Activated B cell treated with CpG ODN at 0.5 μM for 24 hours (primary cell): ENCODE results near the gene JSRP1. TPM values are rescaled to one million over a fixed set of nuclear protein-coding genes. Genes with fewer than 3 reads are reported as not detected.

Experiments
- ATAC-seq: fragments of 200-7000 bp; cut with Tn5 transposase; one replicate; pipeline ENCODE4 v1.10.0; 2021; ENCODE audit warnings: low read depth, mild to moderate bottlenecking, moderate library complexity
- CTCF ChIA-PET: fragments of 350-600 bp; sonication (Branson Sonifier 250); formaldehyde crosslinking; loops from one replicate; lab custom pipeline; 2021; ENCODE audit warnings: antibody characterized with exemption; lab: Charles Lee
- POLR2A ChIA-PET: fragments of 350-600 bp; sonication (Branson Sonifier 250); formaldehyde crosslinking; loops from one replicate; lab custom pipeline; 2021; ENCODE audit warnings: antibody characterized with exemption; lab: Charles Lee
- DNase-seq: peaks from one replicate; pipeline ENCODE4 v3.0.0; 2022
- H3K27ac Mint-ChIP-seq: one replicate; pipeline ENCODE4 v1.8.0; 2020; ENCODE audit warnings: mixed read lengths
- H3K27me3 Mint-ChIP-seq: one replicate; pipeline ENCODE4 v1.8.0; 2021; ENCODE audit warnings: mixed read lengths
- H3K36me3 Mint-ChIP-seq: one replicate; pipeline ENCODE4 v1.8.0; 2021; ENCODE audit warnings: low read depth, mixed read lengths
- H3K4me1 Mint-ChIP-seq: one replicate; pipeline ENCODE4 v1.8.0; 2021; ENCODE audit warnings: mixed read lengths
- H3K4me3 Mint-ChIP-seq: one replicate; pipeline ENCODE4 v1.8.0; 2020; ENCODE audit warnings: mild to moderate bottlenecking, mixed read lengths
- H3K9me3 Mint-ChIP-seq: one replicate; pipeline ENCODE4 v1.8.0; 2020; ENCODE audit warnings: mixed read lengths
- intact Hi-C: fragments of 100-400 bp; cut with micrococcal nuclease; formaldehyde crosslinking; loops from one replicate; pipeline ENCODE4 v1.15.1; 2024
- total RNA-seq: library from RNA; stranded (reverse); gene quantifications from 2 replicates; pipeline ENCODE4 v1.2.3, GENCODE V29; 2022
- TF ChIP-seq, protein P1 (sequence below): fragments of 200-600 bp; IDR thresholded peaks from one replicate; pipeline ENCODE4 v1.8.0; 2022; ENCODE audit warnings: antibody characterized with exemption, mild to moderate bottlenecking

The JSRP1 gene
- total RNA-seq, 1 donor from 2014 or later: 0.31 TPM

DNA sequence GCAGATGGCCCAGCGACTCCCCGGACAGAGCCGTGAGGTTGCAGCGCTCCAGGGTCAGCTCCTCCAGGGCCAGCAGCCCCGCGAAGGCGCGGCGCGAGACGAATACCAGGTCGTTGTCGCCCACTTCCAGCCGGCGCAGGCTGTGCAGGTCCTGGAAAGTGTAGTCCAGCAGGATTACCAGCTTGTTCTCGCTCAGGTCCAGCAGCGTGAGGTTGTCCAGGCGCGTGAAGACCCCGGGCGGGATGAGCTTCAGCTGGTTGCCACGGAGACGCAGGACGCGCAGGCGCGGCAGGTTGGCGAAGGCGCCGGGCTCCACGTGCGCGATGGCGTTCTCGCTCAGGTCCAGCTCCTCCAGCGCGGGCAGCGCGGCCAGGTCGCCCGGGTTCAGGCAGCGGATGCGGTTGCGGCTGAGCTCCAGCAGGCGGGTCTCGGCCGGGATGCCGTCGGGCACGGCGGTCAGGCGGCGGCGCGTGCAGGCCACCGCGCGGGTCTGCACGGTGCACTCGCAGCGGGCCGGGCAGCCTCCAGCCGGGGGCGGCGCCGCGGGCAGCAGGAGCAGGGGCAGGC, 35.1 kb upstream of the JSRP1 start:
- TF ChIP-seq, protein P1, sequence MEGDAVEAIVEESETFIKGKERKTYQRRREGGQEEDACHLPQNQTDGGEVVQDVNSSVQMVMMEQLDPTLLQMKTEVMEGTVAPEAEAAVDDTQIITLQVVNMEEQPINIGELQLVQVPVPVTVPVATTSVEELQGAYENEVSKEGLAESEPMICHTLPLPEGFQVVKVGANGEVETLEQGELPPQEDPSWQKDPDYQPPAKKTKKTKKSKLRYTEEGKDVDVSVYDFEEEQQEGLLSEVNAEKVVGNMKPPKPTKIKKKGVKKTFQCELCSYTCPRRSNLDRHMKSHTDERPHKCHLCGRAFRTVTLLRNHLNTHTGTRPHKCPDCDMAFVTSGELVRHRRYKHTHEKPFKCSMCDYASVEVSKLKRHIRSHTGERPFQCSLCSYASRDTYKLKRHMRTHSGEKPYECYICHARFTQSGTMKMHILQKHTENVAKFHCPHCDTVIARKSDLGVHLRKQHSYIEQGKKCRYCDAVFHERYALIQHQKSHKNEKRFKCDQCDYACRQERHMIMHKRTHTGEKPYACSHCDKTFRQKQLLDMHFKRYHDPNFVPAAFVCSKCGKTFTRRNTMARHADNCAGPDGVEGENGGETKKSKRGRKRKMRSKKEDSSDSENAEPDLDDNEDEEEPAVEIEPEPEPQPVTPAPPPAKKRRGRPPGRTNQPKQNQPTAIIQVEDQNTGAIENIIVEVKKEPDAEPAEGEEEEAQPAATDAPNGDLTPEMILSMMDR: no peak
- peak overlapping the region; percentile 80 for H3K4me3 Mint-ChIP-seq
- ATAC-seq (no peak), DNase-seq (no peak)
- H3K4me1 Mint-ChIP-seq: peaks cover 67% of the 10 kb centered on the region
- H3K9me3 Mint-ChIP-seq: no peaks in the 10 kb centered on the region
- POLR2A ChIA-PET: interaction anchor here (0.6 to 2.3 kb wide), 11 partner anchors 11 to 122 kb away, joined by 3 to 18 read pairs (median 3); no protein-coding TSS in a partner anchor
- intact Hi-C loops: no loop called here
- no peaks in the 10 kb centered on the region for H3K27me3 Mint-ChIP-seq
- H3K27ac Mint-ChIP-seq: peak overlapping the region; percentile 50
- peaks cover 17% of the 10 kb centered on the region for H3K36me3 Mint-ChIP-seq
- CTCF ChIA-PET: interaction anchor here (0.9 to 1.1 kb wide), 2 partner anchors 17 to 24 kb away, joined by 3 read pairs; no protein-coding TSS in a partner anchor

DNA sequence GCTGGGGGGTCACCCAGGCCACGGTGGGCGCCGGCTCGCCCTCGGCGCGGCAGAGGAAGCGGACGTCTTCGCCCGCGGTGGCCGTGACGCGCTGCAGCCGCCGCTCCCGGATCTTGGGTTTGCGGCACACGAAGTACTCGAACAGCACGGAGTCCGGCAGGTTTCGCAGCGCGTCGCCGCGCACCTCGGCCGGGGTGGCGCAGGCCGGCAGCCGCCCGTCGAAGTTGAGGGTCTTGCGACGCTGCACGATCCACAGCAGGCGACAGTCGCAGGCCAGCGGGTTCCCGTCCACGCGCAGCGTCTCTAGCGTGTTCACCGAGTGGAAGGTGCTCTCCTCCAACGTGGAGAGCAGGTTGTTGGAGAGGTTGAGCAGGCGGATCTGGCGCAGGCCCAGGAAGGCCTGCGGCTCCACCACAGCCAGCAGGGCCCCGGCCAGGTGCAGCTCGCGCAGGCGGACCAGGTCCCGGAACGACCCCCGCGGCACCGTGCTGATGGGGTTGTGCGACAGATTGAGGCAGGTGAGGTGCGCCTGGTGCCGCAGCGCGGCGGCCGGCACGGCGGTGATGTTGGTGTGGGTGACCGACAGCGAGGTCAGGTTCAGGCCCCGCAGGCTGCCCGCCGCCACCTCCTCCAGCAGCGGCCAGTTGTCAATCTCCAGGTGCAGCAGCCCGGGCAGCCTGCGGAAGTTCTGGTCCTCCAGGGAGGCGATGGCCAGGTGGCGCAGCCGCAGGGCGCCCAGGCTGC, 34.4 kb upstream of the JSRP1 start:
- H3K4me3 Mint-ChIP-seq: peak overlapping the region; percentile 80
- ATAC-seq (peak; percentile 5), DNase-seq (peak; percentile 53)
- peaks cover 16% of the 10 kb centered on the region for H3K36me3 Mint-ChIP-seq
- no peaks in the 10 kb centered on the region for H3K27me3 Mint-ChIP-seq
- POLR2A ChIA-PET: interaction anchor here (0.5 to 2.3 kb wide), 9 partner anchors 11 to 205 kb away, joined by 3 to 18 read pairs (median 4); no protein-coding TSS in a partner anchor
- TF ChIP-seq, protein P1: no peak
- intact Hi-C loops: no loop called here
- no peaks in the 10 kb centered on the region for H3K9me3 Mint-ChIP-seq
- H3K4me1 Mint-ChIP-seq: peaks cover 62% of the 10 kb centered on the region
- peak overlapping the region; percentile 50 for H3K27ac Mint-ChIP-seq
- CTCF ChIA-PET: interaction anchor here (0.9 to 1.1 kb wide), 2 partner anchors 18 to 25 kb away, joined by 3 read pairs; no protein-coding TSS in a partner anchor

DNA sequence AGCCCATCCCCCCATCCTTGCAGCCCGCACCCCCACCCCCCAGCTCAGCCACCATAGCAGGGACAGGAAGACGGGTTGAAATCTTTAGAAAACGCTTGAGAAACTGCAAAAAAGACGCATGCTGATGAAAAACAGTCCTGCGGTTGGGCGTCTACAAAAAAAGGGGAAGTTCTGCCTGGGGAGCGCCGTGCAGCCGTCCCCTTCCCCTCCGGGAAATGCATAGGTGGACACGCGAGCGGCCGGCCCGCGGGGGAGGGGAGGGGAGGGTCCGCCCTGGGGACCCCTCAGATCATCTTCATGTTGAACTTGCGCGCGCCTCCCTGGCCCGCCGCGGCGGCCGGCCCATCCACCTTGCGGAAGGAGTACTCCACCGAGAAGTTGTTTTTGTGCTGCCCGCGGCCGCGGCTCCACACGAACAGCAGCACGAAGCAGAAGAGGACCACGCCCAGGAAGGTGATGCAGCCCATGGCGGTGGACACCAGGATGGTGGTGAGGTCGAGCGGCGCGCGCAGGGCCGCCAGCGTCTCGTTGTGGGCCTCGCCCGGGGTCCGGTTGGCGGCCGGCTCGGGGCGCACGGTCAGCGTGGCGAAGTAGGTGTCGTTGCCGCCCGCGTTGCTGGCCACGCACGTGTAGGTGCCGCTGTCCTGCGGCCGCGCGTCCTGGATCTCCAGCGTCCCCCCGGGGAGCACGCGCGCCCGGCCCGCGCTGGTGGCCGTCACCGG, 33.7 kb upstream of the JSRP1 start:
- H3K27ac Mint-ChIP-seq: peak overlapping the region; percentile 90
- peak; percentile 69 for ATAC-seq
- H3K9me3 Mint-ChIP-seq: no peaks in the 10 kb centered on the region
- H3K4me1 Mint-ChIP-seq: peaks cover 54% of the 10 kb centered on the region
- H3K4me3 Mint-ChIP-seq: peak overlapping the region; percentile 90
- H3K27me3 Mint-ChIP-seq: no peaks in the 10 kb centered on the region
- CTCF ChIA-PET: interaction anchor here (0.8 to 2.5 kb wide), 7 partner anchors 12 to 104 kb away, joined by 3 to 13 read pairs (median 4); no protein-coding TSS in a partner anchor
- DNase-seq: peak; percentile 69
- TF ChIP-seq, protein P1: no peak
- peaks cover 11% of the 10 kb centered on the region for H3K36me3 Mint-ChIP-seq
- intact Hi-C loops: loop anchor here (1.0 to 2.0 kb wide), 3 partner anchors 13 to 42 kb away; no protein-coding TSS in a partner anchor
- POLR2A ChIA-PET: interaction anchor here (0.6 to 3.2 kb wide), 33 partner anchors 9 to 892 kb away, joined by 3 to 73 read pairs (median 4); partner anchors contain the start of genes GADD45B, LSM7, PLEKHJ1 and SPPL2B

DNA sequence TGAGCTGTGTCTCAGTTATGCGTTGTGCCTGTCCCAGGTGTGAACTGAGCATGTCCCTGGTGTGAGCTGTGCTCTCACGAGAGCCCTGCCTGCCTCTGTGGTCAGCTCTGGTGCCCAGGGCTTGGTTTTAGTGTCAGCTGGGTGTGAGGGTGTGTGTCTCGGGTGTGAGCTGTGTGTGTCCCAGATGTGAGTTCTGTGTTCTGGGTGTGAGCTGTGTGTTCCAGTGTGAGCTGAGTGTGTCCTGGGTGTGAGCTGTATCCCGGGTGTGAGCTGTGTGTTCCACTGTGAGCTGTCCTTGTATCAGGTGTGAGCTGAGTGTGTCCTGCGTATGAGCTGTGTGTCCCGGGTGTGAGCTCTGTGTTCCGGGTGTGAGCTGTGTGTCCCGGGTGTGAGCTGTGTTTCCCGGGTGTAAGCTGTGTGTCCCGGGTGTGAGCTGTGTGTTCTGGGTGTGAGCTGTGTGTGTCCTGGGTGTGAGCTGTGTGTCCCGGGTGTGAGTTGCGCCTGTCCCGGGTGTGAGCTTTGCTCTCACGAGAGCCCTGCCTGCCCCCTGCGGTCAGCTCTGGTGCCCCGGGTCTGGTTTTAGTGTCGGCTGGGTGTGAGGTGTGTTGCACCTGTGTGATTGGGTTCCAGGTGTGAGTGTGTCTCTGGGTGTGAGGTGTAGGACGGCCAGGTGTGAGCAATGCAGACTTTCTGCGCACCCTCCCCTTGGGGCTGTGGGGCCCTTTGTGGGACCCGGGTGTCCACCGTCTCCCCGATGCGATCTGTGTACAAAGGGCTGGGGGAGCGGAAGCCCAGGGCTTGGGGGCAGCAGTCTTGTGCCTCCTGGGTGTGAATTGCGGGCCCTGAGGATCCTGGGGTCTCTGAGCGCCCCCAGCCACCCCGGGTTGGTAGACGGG, 32.8 kb upstream of the JSRP1 start:
- peak; percentile 54 for DNase-seq
- no peaks in the 10 kb centered on the region for H3K27me3 Mint-ChIP-seq
- H3K36me3 Mint-ChIP-seq: peaks cover 11% of the 10 kb centered on the region
- POLR2A ChIA-PET: interaction anchor here (0.6 to 3.2 kb wide), 32 partner anchors 8 to 1020 kb away, joined by 3 to 73 read pairs (median 4); partner anchors contain the start of genes CIRBP, GADD45B, LSM7 and PLEKHJ1
- intact Hi-C loops: loop anchor here (1.0 to 2.0 kb wide), 3 partner anchors 14 to 43 kb away; no protein-coding TSS in a partner anchor
- TF ChIP-seq, protein P1: no peak
- H3K27ac Mint-ChIP-seq: peak overlapping the region; percentile 90
- peak; percentile 31 for ATAC-seq
- CTCF ChIA-PET: interaction anchor here (0.8 to 2.5 kb wide), 8 partner anchors 11 to 105 kb away, joined by 3 to 13 read pairs (median 4); no protein-coding TSS in a partner anchor
- H3K4me3 Mint-ChIP-seq: peak overlapping the region; percentile 90
- H3K9me3 Mint-ChIP-seq: no peaks in the 10 kb centered on the region
- H3K4me1 Mint-ChIP-seq: peaks cover 46% of the 10 kb centered on the region
